ENCODE measurements around the gene PSTPIP2. TPM values are rescaled to one million over a fixed set of nuclear protein-coding genes. Genes with fewer than 3 reads are reported as not detected.

PSTPIP2 gene
- total RNA-seq, 1 donor from 2014 or later, result 9.6 TPM

- Mint-ChIP-seq H3K4me1 (ENCODE audit: unreplicated experiment) (no peaks in the 10 kb centered on the region), H3K27ac (no peak overlapping the region), H3K27me3 (no peaks in the 10 kb centered on the region), H3K9me3 (no peaks in the 10 kb centered on the region), H3K4me3 (no peak overlapping the region), H3K36me3 (peaks cover 32% of the 10 kb centered on the region)
- TF ChIP-seq CTCF (conservative IDR thresholded peaks at IDR 0.05), result no peak
- no peak for DNase-seq (ENCODE audit: extremely low spot score, unreplicated experiment)
Measured at GRCh38 chr18:45938488-45938935, 133.5 kb downstream of the PSTPIP2 start.

- no peaks in the 10 kb centered on the region for H3K27me3 Mint-ChIP-seq
- H3K4me1 Mint-ChIP-seq (ENCODE audit: unreplicated experiment), result no peaks in the 10 kb centered on the region
- DNase-seq (ENCODE audit: extremely low spot score, unreplicated experiment), result no peak
- TF ChIP-seq CTCF (conservative IDR thresholded peaks at IDR 0.05), result no peak
- no peak overlapping the region for H3K4me3 Mint-ChIP-seq
- peaks cover 20% of the 10 kb centered on the region for H3K36me3 Mint-ChIP-seq
- H3K9me3 Mint-ChIP-seq, result no peaks in the 10 kb centered on the region
- H3K27ac Mint-ChIP-seq, result no peak overlapping the region
Measured at GRCh38 chr18:45935591-45936335, 136.3 kb downstream of the PSTPIP2 start.

Other genes starting within 250 kb of the PSTPIP2 start
- gene SIGLEC15, start 246.6 kb downstream of the PSTPIP2 start, total RNA-seq (ENCODE audit: low replicate concordance), result 0.41 and 0.76 TPM in 2 replicates
- gene EPG5, start 104.9 kb downstream of the PSTPIP2 start, total RNA-seq (ENCODE audit: low replicate concordance), result 20.1 and 27.9 TPM in 2 replicates
- gene ATP5F1A, start 26.0 kb upstream of the PSTPIP2 start, total RNA-seq (ENCODE audit: low replicate concordance), result 526 and 558 TPM in 2 replicates
- 22.0 and 55.1 TPM in 2 replicates for gene HAUS1, start 32.1 kb upstream of the PSTPIP2 start, total RNA-seq (ENCODE audit: low replicate concordance)

Data from type B pancreatic cell (in vitro differentiated cells).